GM19239 (cell line): ENCODE data around the gene CHD5.

Source experiments
- DNase-seq: peaks from one replicate; pipeline ENCODE4 v3.0.0; 2011; ENCODE audit warnings: low spot score; ENCODE audit not compliant: insufficient read length
- FAIRE-seq: peaks from 2 replicates; lab custom pipeline; 2011; peaks lifted over from hg19 to GRCh38; lab: Jason Lieb, UNC

The CHD5 gene

DNA sequence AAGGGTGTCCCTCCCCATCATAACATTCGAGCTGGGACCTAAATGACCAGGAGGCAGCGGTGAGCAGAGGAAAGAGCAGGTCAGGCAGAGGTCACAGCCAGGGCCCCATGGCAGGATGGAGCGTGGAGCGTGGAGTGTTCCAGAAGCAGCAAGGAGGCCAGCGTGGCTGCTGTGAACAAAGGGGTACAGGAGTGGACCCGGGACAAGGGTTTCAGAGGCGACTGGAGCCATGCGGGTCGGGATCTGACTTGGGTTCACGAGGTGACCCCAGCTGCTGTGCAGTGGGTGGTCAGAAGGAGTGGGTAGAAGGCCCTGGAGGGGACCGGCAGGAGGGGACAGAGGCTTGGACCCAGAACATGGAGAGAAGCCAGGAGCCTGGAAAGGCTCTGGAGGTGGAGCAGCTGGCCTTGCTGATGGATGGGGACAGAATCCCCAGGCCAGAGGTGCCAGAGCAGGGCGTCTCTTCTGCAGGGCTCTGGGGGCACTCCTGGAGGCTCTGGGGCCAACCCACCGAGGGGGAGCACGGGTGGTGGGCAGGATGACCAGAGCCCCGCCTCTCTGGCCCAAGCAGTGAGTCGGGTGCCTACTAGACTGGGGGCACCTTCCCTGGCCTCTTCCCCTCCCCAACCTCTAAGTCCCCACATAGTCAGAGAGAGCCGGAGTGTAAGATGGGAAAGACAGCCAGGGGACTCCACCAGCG is 2.3 kb downstream of the CHD5 start:
- FAIRE-seq (no peak), DNase-seq (no peak)

DNA sequence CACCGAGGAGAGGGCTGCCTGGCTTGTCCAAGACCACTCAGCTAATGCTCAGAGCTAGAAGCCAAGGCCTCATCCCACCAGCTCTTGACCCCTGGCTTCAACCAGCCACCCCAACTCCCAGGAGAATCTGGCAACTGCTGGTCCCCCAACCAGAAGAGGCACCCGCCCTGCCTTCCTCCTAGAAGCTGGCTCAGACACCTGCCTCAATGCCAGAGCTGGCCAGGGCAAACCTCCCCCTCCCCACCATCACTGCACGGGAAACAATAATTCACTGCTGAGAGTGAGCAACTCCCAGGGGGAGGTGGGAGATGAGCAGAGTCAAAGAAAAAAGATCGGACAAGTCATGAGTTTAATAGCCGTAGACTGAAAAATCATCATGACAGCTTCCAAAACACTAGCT is 3.3 kb downstream of the CHD5 start:
- FAIRE-seq (no peak), DNase-seq (no peak)

DNA sequence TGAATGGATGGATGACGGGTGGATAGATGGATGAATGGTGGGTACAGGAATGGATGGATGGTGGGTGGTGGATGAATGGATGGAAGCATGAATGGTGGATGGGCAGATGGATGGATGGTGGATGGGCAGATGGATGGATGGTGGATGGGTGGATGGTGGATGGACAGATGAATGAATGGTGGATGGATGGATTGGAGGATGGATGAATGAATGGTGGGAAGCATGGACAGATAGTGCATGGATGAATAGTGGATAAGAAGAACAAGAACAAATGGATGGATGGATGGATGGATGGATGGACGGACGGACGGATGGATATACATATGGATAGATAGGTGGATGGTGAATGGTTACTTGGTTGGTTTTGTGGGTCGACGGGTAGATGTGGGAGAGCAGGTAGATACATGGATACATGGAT is 4.7 kb downstream of the CHD5 start:
- FAIRE-seq = no peak
- no peak for DNase-seq

GRCh38 chr1:6174621-6175410 is 5.3 kb downstream of the CHD5 start:
- DNase-seq (no peak), FAIRE-seq (no peak)

GRCh38 chr1:6172549-6172948 is 7.6 kb downstream of the CHD5 start:
- FAIRE-seq (no peak), DNase-seq (no peak)

- FAIRE-seq (no peak), DNase-seq (no peak)
Measured at GRCh38 chr1:6171548-6172124, 8.5 kb downstream of the CHD5 start.

- FAIRE-seq = no peak
- no peak for DNase-seq
Measured at GRCh38 chr1:6170742-6171201, 9.3 kb downstream of the CHD5 start.

- no peak for DNase-seq
- no peak for FAIRE-seq
Measured at GRCh38 chr1:6170116-6170741, 9.9 kb downstream of the CHD5 start.

DNA sequence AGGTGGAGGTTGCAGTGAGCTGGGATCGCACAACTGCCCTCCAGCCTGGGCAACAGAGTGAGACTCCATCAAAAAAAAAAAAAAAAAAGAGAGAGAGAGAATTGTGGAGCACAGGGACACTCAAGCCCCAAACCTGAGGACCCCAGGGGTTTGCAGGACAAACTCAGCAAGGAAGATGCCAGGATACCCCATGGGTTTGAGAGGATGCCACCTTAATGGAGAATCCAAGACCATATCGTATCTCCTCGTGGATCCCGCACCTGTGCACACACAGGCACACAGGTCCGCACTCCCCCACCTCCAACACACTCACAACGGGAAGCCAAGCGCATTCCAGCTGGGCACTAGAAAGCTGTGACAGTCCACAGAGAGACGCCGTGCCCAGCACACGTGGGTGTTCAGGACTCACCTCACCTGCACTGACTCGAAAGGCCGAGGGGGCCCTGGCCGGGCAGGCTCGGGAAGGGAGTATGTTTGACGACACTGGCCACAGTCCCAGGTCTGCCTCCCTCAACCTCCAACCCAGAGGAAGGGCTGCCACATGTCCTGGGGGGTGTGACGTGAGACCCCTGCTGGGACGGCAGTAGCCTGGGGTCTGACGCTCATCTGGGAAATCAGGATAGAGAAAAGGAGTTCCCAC is 11.1 kb downstream of the CHD5 start:
- FAIRE-seq (no peak), DNase-seq (no peak)

GRCh38 chr1:6167391-6168303 is 12.5 kb downstream of the CHD5 start:
- DNase-seq = no peak
- FAIRE-seq = no peak

- FAIRE-seq (no peak), DNase-seq (no peak)
Measured at GRCh38 chr1:6166655-6167390, 13.3 kb downstream of the CHD5 start.

- DNase-seq (no peak), FAIRE-seq (no peak)
Measured at GRCh38 chr1:6166221-6166620, 13.9 kb downstream of the CHD5 start.

DNA sequence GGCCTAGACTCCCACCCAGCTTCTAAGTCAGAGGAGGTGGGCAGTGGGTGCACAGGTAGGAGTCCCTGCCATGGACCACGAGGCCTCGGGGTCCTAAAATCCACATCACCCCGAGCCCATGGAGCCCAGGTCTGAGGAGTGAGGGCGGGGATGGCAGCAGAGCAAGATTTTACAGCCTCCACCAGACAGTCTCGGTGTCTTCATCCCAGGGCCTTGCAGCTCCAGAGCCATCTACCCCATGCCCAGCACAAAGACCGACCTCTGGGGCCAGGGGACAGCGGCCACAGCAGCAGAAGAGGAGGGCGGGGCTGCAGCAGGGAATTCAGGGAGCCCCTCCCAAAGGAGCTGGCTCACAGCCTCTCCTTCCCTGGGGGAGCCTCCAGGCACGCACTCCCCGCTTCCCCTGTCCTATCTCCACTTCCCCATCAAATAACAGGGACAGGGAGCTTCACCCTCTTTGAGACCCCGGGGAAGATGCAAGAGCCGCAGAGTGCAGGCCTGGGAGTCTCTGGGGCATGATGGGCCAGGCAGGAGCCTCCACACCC is 14.6 kb downstream of the CHD5 start:
- FAIRE-seq (no peak), DNase-seq (no peak)

GRCh38 chr1:6165027-6165426 is 15.1 kb downstream of the CHD5 start:
- DNase-seq (no peak), FAIRE-seq (no peak)

DNA sequence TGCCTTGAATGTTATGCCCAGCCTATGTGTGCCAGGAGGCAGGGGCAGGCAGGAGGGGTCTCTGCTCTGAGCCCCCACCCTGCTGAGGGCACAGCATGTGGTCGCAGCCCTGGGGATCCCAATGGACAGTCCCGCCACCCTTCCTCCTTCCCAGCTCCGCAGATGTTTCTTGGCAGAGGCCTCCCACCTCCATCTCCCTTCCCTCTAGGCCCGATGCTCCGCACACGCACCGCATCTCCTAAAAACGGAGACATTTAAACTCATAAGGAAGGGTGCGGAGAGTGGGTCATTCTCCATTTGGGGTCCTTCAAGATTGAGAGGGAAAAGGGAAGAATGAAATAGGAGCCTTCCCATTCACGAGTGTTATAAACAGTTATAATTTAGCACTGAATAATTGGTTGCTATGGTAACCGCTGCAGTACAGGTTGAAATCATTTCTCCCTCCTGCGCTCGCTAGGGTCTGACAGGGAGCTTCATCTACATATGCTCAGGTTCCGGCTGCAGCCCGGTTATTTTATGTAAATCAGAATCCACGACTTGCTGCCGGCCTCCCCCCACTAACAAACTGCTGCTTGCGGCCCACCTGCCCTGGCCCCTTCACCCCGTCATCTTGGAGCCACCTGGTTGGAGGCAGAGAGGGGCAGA is 16.0 kb downstream of the CHD5 start:
- FAIRE-seq (no peak), DNase-seq (no peak)

GRCh38 chr1:6163191-6163972 is 16.7 kb downstream of the CHD5 start:
- no peak for FAIRE-seq
- no peak for DNase-seq

GRCh38 chr1:6162773-6163172 is 17.3 kb downstream of the CHD5 start:
- no peak for FAIRE-seq
- DNase-seq = no peak
